ENCODE measurements around the gene EHMT1.

EHMT1 gene

GRCh38 chr9:137696136-137696925, 77.5 kb downstream of the EHMT1 start:
- Histone ChIP-seq H3K9me3 (replicated peaks in 1 of 11) (peaks cover 14 to 40% (median 25%) of the 10 kb centered on the region in 11 experiments; a peak in 21 of 22 replicates), H3K4me2 (no peak overlapping the region), H4K20me1 (peaks cover 77 to 100% (median 93%) of the 10 kb centered on the region in 11 experiments), H3K4me3 (no peak overlapping the region), H3K36me3 (peaks cover 35 to 69% (median 49%) of the 10 kb centered on the region in 11 experiments; a peak in 21 of 22 replicates), H3K9ac (peak overlapping the region in 2 of 11 experiments; percentile 1 to 45; a peak in 1 of 22 replicates), H3K27ac (no peak overlapping the region), H3K4me1 (peaks cover 26 to 38% (median 34%) of the 10 kb centered on the region in 10 experiments), H3K27me3 (no peaks in the 10 kb centered on the region)
- TF ChIP-seq Cebpa-rat (IDR thresholded peaks at IDR 0.05): no peak

DNA sequence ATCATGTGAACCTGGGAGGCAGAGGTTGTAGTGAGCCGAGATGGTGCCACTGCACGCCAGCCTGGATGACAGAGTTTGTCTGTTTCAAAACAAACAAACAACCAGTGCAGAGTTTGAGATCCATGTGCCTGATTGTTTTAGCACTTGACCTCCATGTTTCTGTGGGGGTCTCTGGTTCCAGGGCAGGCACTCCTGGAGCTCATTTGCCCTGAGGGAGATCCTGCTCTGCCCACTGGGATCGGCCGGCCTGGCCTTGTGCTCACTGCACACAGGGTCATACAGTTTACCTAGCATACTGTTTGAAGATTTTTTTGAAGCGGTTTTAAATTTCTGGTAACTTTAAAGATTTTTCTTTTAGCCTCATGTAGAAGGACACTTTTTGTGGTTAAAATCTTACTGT, 78.4 kb downstream of the EHMT1 start:
- Histone ChIP-seq H3K4me1 (peaks cover 18 to 30% (median 26%) of the 10 kb centered on the region in 10 experiments), H3K9me3 (replicated peaks in 1 of 11) (peaks cover 22 to 48% (median 34%) of the 10 kb centered on the region in 11 experiments), H4K20me1 (peaks cover 69 to 96% (median 84%) of the 10 kb centered on the region in 11 experiments), H3K27me3 (no peaks in the 10 kb centered on the region), H3K27ac (no peak overlapping the region), H3K9ac (no peak overlapping the region), H3K4me3 (no peak overlapping the region), H3K4me2 (no peak overlapping the region), H3K36me3 (peaks cover 39 to 78% (median 56%) of the 10 kb centered on the region in 11 experiments)
- no peak for TF ChIP-seq Cebpa-rat (IDR thresholded peaks at IDR 0.05)

GRCh38 chr9:137697832-137698231, 79.0 kb downstream of the EHMT1 start:
- Histone ChIP-seq H3K9me3 (replicated peaks in 1 of 11) (peaks cover 29 to 55% (median 40%) of the 10 kb centered on the region in 11 experiments), H3K4me2 (no peak overlapping the region), H3K9ac (no peak overlapping the region), H3K36me3 (peaks cover 46 to 82% (median 63%) of the 10 kb centered on the region in 11 experiments), H3K4me1 (peaks cover 11 to 23% (median 19%) of the 10 kb centered on the region in 10 experiments; a peak in 19 of 20 replicates), H3K4me3 (no peak overlapping the region), H3K27ac (no peak overlapping the region), H4K20me1 (peaks cover 62 to 96% (median 83%) of the 10 kb centered on the region in 11 experiments), H3K27me3 (no peaks in the 10 kb centered on the region)
- no peak for TF ChIP-seq Cebpa-rat (IDR thresholded peaks at IDR 0.05)

GRCh38 chr9:137700911-137701310, 82.1 kb downstream of the EHMT1 start:
- H3K9ac ChIP-seq: no peak overlapping the region
- no peak overlapping the region for H3K27ac ChIP-seq
- no peaks in the 10 kb centered on the region for H3K27me3 ChIP-seq
- peaks cover 9 to 20% (median 10%) of the 10 kb centered on the region in 10 experiments for H3K4me1 ChIP-seq
- no peak for TF ChIP-seq Cebpa-rat (IDR thresholded peaks at IDR 0.05)
- H3K4me2 ChIP-seq: no peak overlapping the region
- peaks cover 42 to 70% (median 56%) of the 10 kb centered on the region in 11 experiments for H3K9me3 ChIP-seq (replicated peaks in 1 of 11)
- H3K36me3 ChIP-seq: peaks cover 53 to 79% (median 69%) of the 10 kb centered on the region in 11 experiments
- no peak overlapping the region; a peak in 1 of 20 replicates for H3K4me3 ChIP-seq
- H4K20me1 ChIP-seq: peaks cover 44 to 93% (median 80%) of the 10 kb centered on the region in 11 experiments; a peak in 21 of 22 replicates

DNA sequence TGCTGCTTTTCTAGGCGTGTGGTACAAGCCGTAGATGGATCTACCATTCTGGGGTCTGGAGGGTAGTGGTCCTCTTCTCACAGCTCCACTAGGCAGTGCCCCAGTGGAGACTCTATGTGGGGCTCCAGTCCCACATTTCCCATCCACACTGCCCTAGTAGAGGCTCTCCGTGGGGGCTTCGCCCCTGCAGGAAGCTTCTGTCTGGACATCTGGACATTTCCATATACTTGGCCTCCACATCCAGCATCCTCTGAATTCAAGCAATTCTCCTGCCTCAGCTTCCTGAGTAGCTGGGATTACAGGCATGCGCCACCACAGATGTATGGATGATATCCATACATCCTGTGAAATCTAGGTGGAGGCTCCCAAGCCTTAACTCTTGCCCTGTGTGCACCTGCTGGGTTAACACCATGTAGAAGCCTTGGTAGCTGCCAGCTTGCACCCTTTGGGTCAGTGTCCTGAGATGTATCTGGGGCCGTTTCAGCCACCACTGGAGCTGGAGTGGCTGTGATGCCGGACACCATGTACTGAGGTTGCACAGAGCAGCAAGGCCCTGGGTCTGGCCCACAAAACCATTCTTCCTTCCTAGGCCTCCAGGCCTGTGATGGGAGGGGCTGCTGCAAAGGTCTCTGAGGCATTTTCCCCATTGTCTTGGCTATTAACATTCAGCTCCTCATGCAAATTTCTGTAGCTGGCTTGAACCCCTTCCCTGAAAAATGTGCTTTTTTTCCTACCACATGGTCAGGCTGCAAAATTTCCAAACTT, 84.0 kb downstream of the EHMT1 start:
- peaks cover 45 to 68% (median 57%) of the 10 kb centered on the region in 11 experiments for H3K36me3 ChIP-seq
- TF ChIP-seq Cebpa-rat (IDR thresholded peaks at IDR 0.05): no peak
- H4K20me1 ChIP-seq: peaks cover 47 to 93% (median 80%) of the 10 kb centered on the region in 11 experiments
- H3K27me3 ChIP-seq: no peaks in the 10 kb centered on the region
- H3K9me3 ChIP-seq (replicated peaks in 1 of 11): peaks cover 42 to 62% (median 56%) of the 10 kb centered on the region in 11 experiments
- no peak overlapping the region for H3K9ac ChIP-seq
- H3K27ac ChIP-seq: no peak overlapping the region
- peak overlapping the region in 8 of 10 experiments; percentile 1 to 51 (median 22); a peak in 10 of 20 replicates for H3K4me3 ChIP-seq
- H3K4me2 ChIP-seq: no peak overlapping the region; a peak in 1 of 22 replicates
- H3K4me1 ChIP-seq: peaks cover 9 to 30% (median 16%) of the 10 kb centered on the region in 10 experiments

DNA sequence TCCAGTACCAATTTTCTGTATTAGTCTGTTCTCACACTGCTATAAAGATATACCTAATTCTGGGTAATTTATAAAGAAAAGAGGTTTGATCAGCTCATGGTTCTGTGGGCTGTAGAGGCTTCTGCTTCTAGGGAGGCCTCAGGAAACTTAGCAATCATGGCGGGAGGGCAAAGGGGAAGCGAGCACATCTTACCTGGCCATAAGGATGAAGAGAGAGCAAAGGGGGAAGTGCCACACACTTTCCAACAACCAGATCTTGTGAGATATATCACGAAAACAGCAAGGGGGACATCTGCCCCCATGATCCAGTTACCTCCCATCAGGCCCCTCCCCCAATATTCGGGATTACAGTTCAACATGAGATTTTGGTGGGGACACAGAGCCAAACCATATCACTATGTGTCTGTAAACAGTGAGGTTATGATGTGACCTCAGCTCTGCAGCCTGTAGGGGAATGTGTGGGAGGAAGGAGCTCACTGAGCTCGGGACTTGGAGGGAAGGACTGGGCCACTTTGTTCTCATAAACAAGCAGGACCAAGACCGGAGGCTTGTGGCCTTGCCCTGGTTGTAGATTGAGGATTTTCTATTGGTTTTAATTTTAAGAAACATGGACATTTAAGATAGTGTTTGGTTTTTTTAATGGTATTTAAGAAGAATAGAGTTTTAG, 85.2 kb downstream of the EHMT1 start:
- TF ChIP-seq Cebpa-rat (IDR thresholded peaks at IDR 0.05): no peak
- Histone ChIP-seq H3K9me3 (replicated peaks in 1 of 11) (peaks cover 42 to 55% (median 52%) of the 10 kb centered on the region in 11 experiments), H3K9ac (no peak overlapping the region), H3K4me2 (peak overlapping the region in 2 of 11 experiments; percentile 10 to 17; a peak in 2 of 22 replicates), H4K20me1 (peaks cover 48 to 93% (median 80%) of the 10 kb centered on the region in 11 experiments), H3K4me3 (no peak overlapping the region), H3K36me3 (peaks cover 41 to 63% (median 54%) of the 10 kb centered on the region in 11 experiments), H3K27me3 (no peaks in the 10 kb centered on the region), H3K27ac (no peak overlapping the region), H3K4me1 (peaks cover 9 to 30% (median 16%) of the 10 kb centered on the region in 10 experiments)

GRCh38 chr9:137705443-137705863, 86.6 kb downstream of the EHMT1 start:
- TF ChIP-seq Cebpa-rat (IDR thresholded peaks at IDR 0.05): no peak
- Histone ChIP-seq H3K27ac (no peak overlapping the region), H4K20me1 (peaks cover 55 to 93% (median 80%) of the 10 kb centered on the region in 11 experiments), H3K9me3 (replicated peaks in 1 of 11) (peaks cover 35 to 40% (median 38%) of the 10 kb centered on the region in 11 experiments), H3K4me2 (peak overlapping the region; percentile 2 to 72 (median 50); a peak in 16 of 22 replicates), H3K36me3 (peaks cover 41 to 65% (median 52%) of the 10 kb centered on the region in 11 experiments), H3K4me1 (peaks cover 9 to 30% (median 16%) of the 10 kb centered on the region in 10 experiments), H3K27me3 (no peaks in the 10 kb centered on the region), H3K4me3 (no peak overlapping the region), H3K9ac (no peak overlapping the region; a peak in 1 of 22 replicates)

DNA sequence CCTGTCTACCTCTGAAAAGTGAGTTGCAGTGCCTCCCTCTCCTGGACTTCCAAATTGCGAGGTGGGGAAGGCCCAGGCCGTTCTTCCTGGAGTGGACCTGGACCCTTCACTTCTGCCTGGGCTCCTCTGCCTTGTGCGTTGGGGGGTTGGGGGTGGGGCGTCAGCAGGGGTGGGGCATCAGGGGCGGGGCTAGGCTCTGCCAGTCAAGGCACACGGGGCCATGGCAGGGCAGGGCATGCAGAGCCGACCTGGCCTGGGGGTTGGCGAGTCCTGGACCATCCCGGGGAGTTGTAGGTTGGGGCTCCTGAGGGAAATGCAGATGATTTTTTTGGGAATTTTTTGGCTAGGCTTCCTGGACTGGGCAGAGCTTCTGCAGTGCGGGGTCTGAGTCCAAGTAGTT, 87.1 kb downstream of the EHMT1 start:
- H3K4me1 ChIP-seq: peaks cover 9 to 30% (median 16%) of the 10 kb centered on the region in 10 experiments
- H3K36me3 ChIP-seq: peaks cover 41 to 65% (median 52%) of the 10 kb centered on the region in 11 experiments
- H3K27me3 ChIP-seq: no peaks in the 10 kb centered on the region
- no peak overlapping the region; a peak in 1 of 22 replicates for H3K9ac ChIP-seq
- no peak overlapping the region for H3K27ac ChIP-seq
- peaks cover 31 to 37% (median 35%) of the 10 kb centered on the region in 11 experiments for H3K9me3 ChIP-seq (replicated peaks in 1 of 11)
- peak overlapping the region; percentile 2 to 72 (median 50); a peak in 16 of 22 replicates for H3K4me2 ChIP-seq
- TF ChIP-seq Cebpa-rat (IDR thresholded peaks at IDR 0.05): no peak
- H4K20me1 ChIP-seq: peaks cover 59 to 93% (median 81%) of the 10 kb centered on the region in 11 experiments
- no peak overlapping the region for H3K4me3 ChIP-seq
